Stimulated activated CD8-positive, alpha-beta memory T cell treated with anti-CD3 and anti-CD28 coated beads, Interleukin-15, amount 100 ng/mL, for 1 hour (primary cell): ENCODE results near the gene MYOM3.

Experiments
- DNase-seq: peaks from one replicate; pipeline ENCODE4 v3.0.0-alpha.2; 2020; ENCODE audit warnings: low read depth

The MYOM3 gene

GRCh38 chr1:24138476-24139221 is 26.7 kb upstream of the MYOM3 start:
- no peak for DNase-seq

DNA sequence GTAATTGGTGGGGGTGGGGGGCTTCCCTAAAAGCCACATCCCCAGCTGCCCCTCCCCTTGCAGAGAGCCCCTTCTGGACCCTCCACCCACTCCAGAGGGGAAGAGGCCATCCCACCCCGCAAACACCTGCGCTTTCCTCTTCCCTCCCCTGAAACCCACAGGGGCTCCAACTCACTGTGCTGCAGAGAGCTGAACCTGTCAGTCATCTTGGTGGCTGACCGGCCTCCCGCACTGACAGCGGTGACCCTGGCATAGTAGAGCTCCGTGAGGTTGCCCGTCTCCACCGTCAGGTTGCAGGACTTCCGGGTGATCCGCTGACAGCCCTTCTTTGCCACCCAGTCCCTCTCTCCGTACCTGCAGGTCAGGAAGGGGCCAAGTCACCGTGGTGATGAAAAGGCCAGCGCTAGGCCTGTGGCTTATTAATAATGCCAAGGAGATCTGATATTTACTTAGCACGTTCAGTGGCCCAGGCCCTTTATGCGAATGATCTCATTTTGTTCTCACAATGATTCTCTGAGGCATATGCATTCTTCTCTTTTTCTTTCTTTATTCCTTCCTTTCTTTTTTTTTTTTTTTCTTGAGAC is 25.1 kb upstream of the MYOM3 start:
- no peak for DNase-seq

DNA sequence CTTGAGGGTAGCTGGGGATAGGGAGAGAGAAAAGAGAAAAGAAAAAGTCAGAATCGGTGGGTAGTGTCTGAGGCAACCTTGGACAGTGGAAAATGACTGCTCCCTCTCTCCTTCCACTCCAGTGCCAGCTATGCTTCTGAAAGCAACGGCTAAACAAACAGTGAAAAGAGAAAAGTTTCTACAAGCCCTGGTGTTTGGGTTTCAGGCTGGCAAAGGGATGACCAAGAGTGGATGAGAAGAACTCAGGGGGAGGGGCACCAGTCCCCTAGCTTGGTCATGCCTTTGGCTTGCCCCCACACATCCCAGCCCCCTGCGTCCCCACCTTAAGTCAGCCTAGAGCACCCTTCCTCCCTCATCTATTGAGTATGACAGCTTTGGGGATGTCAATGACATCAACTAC is 22.4 kb upstream of the MYOM3 start:
- no peak for DNase-seq

- no peak for DNase-seq
These were observed 21.9 kb upstream of the MYOM3 start for GRCh38 chr1:24133819-24134218.

DNA sequence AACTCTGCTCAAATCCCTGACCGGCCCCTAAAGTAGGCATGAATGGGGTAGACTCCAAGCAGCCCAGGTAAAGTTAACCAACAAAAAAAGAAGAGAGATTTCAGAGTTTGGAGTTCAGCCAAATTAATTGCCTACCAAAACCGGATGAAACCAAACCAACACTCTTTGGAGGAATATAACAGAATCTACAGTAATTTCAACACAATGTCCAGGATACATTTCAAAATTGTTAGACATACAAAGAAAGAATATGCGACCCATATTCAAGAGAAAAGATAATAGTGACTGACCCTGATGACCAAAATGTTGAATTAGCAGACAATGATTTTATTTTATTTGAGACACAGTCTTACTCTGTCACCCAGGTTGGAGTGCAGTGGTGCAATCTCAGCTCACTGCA is 18.4 kb upstream of the MYOM3 start:
- no peak for DNase-seq

GRCh38 chr1:24127801-24128363 is 15.9 kb upstream of the MYOM3 start:
- no peak for DNase-seq

DNA sequence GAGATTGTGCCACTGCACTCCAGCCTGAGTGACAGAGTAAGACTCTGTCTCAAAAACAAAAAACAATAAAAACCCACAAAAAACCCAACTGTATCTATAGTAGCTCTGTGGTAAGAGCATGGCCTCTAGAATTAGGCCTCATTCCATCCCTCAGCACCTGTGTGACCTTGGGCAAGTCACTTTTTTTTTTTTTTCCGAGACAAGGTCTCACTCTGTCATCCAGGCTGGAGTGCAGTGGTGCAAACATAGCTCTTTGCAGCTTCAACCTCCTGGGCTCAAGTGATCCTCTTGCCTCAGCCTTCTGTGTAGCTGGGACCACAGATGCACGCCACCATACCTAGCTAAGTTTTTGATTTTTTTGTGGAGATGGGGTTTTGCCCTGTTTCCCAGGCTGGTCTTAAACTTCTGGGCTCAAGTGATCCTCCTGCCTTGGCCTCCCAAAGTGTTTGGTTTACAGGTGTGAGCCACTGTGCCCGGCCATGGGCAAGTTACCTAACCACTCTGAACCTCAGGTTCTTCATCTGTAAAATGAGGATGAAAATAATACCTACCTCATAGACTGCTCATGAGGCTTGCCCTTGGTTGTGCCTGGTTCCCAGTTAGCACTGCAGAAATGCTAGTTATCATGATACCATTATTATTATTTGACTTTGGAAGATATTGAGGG is 15.3 kb upstream of the MYOM3 start:
- no peak for DNase-seq

DNA sequence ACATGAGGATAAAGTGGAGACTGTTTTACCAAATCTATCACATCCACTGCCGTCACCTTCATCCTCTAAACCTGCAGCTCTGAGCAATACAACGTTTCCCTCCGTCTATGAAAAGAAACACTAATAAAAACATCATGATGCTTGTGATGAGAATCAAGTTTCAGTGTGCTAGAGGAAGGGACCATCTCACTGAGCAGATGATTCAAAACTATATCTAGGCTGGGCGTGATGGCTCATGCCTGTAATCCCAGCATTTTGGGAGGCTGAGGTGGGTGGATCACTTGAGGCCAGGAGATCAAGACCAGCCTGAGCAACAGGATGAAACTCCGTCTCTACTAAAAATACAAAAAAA is 14.7 kb upstream of the MYOM3 start:
- DNase-seq, result no peak

DNA sequence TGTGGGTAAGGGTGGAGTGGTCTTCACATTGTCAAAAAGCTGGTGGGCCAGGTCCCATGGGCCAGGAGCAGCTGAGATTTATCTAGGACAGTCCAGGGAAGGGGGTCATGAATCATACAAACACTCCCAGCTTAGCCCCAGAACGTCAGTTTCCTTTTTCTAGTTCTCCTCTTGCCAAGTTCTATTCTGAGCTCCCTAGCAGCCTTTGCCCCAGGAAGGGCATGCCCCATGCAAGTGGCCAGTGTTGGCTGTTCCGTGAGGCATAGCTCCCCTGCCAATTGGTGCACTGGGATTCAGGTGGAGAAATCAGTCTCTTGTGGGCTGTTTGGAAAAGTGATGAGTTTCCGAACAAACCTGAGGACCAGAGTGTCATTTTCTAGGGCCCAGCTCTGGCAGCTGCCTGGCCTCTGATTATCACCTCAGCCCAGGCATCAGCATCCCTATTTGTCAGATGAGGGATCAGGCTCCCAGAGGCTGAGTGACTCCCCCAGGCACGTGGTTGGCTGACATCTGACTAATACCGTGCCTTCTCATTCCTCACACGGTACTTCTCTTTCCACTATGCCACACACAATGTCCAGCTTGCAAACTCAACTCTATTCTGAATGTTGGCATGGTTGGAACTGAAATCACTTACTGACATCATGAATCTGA is 14.2 kb upstream of the MYOM3 start:
- DNase-seq, result no peak

- no peak for DNase-seq
These were observed 13.5 kb upstream of the MYOM3 start for GRCh38 chr1:24125456-24125855.

DNA sequence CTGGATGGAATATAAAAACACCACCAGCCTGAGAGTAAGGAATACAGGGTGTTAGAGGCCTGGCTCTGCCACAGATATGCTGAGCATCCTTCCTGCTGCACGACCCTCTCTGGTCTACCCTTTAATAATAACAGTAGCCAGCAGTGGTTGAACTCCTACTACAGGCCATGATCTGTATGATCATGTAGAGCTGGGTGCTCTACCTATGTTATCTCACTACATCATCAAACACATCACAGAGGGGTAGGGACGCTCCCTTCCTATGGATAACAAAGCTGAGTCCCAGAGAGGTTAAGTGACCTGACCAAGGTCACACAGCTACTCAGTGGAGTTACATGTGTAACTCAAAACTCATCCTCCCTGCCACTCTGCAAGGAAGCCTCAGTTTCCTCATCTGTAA is 13.0 kb upstream of the MYOM3 start:
- no peak for DNase-seq

GRCh38 chr1:24123611-24124010 is 11.7 kb upstream of the MYOM3 start:
- DNase-seq, result no peak

- no peak for DNase-seq
These were observed 10.8 kb upstream of the MYOM3 start for GRCh38 chr1:24122776-24123175.

GRCh38 chr1:24121406-24121805 is 9.5 kb upstream of the MYOM3 start:
- DNase-seq, result no peak

GRCh38 chr1:24120965-24121364 is 9.0 kb upstream of the MYOM3 start:
- no peak for DNase-seq

GRCh38 chr1:24119859-24120756 is 8.2 kb upstream of the MYOM3 start:
- DNase-seq, result no peak

DNA sequence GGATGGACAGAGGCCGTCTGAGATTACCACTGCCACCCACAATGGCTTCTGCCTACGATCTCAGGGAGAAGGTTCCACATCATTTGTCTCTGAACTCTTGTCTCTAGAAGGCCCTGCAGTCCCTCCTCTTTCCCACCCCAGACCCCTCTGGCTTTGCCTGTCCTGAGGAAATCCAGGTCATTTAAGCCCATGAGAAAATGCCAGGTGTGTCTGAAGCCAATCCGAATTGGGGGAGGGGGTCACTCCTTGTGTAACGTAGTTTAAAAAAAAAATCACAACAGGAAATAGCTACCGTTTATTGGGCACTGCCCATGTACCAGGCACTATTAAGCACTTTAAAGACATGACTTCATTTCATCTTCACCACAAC is 7.5 kb upstream of the MYOM3 start:
- no peak for DNase-seq

GRCh38 chr1:24118410-24119242 is 6.7 kb upstream of the MYOM3 start:
- no peak for DNase-seq

- no peak for DNase-seq
These were observed 5.9 kb upstream of the MYOM3 start for GRCh38 chr1:24117722-24118409.

DNA sequence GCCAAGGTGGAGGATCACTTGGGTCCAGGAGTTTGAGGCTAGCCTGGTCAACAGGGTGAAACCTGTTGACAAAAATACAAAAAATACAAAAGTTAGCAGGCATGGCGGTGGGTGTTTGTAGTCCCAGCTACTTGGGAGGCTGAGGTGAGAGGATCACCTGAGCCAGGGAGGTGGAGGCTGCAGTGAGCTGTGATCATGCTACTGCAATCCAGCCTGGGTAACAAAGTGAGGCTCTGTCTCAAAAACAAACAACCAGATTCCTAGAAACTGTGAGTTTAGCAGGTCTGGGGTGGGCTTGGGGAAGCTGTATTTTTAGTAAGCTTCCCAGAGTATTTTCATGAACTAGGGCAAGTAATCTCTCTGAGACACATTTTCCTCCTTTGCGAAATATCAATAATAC is 5.2 kb upstream of the MYOM3 start:
- DNase-seq, result no peak
